ENCODE results near the gene PPP1R13L.

PPP1R13L gene

DNA sequence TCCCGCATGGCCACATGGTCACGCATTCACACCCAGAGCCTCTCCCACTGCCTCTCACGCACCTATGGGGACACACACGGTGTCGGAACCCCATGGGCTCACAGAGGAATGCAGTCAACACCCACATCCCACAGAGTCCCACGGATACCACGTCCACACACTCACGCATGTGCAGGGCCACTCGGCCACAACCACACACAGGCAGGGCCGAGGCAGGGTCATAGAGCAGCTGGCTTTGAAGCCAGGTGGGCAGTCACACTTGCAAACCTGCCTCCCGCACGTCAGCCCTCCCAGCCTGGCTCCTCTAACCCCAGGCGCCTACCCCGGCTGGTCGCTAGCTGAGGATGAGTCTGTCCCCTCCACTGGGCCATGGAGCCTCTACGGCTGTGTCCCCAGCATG, 42.6 kb downstream of the PPP1R13L start:
- DNase-seq (ENCODE audit: low read depth), result no peak

DNA sequence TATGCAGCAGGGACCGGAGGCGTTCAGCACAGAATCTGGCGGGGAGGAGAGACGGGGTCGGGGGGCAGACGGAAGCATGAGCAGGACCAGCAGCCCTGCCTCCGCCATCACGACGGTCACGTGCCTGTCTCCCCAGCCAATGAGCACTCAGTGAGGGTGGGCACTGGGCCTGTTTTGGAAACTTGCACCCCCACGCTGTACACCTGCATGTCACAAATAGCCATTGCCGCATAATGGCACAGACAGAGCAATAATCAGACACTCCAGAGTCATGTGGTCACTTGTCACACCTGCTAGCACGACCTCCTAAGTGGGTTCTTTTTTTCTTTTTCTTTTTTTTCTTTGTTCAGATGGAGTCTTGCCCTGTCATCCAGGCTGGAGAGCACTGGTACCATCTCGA, 43.3 kb downstream of the PPP1R13L start:
- DNase-seq (ENCODE audit: low read depth), result no peak

DNA sequence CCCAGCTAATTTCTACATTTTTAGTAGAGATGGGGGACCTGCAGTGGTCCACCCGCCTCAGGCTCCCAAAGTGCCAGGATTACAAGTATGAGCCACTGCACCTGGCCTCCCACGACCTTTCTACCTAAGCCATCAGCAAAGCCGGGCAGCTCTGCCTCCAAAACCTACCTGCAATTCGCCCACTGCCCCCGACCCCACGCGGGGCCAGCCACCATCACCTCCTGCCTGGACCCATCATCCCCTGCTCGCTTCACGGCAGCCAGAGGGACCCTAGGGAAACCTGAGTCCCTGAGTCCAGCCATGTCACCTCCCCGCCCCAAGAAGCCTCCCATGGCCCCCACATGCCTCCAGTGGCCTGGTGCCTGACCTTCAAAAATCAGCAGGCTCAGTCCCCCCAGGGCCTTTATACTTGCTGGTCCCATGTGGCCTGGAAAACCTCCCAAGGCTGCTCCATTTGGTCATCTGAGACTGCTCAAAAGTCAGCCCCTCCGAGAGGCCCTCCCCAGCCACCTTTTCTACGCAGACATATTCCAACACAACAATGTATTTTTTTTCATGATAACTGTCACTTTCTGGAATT, 46.6 kb downstream of the PPP1R13L start:
- DNase-seq (ENCODE audit: low read depth), result no peak

DNA sequence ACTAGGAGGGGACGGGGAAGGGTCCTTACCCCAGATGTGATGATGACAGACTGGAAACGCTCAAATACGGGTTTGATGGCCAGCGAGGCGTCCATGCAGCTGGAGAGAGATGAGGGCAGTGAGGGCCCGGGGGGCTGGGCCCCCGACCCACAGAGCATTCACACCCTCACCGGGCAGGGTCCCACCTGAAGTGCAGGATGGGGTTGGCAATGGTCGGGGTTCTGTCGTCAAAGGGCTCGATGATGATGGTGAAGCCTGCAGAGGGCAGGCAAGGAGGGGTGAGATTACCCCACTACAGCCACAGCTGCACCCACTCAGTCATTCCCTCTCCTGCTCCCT, 47.5 kb downstream of the PPP1R13L start:
- no peak for DNase-seq (ENCODE audit: low read depth)

DNA sequence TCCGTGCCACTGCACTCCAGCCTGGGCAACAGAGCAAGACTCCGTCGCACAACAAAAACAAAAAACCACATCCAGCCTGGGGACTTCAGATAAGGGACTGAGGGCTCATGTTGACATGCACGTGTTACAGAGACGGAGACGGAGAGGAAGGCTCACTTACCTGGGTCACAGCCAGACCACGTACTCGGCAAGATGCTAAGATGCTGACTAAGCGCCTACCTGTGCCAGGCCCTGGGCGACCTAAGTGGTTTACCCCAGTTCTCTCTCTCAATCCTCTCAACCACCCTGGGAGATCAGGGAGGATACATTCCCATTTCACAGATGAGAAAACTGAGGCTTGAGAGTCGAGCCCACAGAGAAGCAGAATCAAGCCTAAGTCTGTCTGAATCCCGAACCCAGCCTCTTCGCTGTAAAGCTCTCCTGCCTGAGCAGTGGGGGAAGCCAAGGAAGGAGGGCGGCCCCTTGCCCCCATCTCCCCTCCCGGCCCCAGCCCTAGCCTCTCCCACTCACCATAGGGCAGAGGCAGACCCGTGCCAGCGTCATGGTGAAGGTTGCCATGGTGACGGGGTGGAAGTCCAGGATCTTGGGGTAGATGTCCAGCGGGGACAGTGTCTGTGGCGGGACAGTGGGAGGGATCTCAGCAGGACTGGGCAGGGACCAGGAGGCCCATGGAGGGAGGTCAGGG, 48.0 kb downstream of the PPP1R13L start:
- DNase-seq (ENCODE audit: low read depth), result no peak

DNA sequence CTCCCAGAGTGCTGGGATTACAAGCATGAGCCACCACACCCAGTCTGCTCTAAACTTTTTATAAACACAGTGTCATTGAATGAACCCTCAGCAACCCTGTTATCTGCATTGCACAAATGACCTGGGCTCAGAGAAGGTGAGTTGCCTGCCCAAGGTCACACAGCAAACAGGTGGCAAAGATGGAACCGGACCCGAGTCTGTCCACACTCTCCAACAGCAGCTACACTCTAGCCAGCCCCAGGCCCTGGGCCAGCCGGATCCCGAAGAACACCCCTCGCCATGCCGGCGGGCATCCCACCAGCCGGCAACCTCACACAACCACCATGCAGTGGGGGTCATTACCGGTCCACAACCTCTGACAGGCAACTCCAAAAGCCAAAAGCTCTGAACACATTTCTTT, 49.0 kb downstream of the PPP1R13L start:
- DNase-seq (ENCODE audit: low read depth), result no peak

DNA sequence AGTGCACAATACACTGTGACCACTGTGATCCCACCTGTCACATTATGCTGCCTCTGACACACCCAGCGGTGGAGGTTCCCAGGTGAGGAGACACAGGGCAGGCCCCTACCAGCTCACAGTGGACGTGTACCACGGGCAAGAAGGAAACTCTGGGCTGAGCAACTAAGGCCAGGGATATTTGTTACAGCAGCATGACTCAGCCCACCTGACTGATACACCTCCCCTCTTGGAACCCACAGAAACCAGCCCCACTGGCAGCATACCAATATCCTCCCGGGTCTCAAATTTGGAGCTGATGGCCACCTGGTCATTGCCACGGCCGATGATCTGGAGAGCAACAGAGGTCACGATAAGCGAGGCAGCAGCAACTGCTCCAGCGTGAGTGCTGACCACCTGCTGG, 49.5 kb downstream of the PPP1R13L start:
- DNase-seq (ENCODE audit: low read depth), result no peak

DNA sequence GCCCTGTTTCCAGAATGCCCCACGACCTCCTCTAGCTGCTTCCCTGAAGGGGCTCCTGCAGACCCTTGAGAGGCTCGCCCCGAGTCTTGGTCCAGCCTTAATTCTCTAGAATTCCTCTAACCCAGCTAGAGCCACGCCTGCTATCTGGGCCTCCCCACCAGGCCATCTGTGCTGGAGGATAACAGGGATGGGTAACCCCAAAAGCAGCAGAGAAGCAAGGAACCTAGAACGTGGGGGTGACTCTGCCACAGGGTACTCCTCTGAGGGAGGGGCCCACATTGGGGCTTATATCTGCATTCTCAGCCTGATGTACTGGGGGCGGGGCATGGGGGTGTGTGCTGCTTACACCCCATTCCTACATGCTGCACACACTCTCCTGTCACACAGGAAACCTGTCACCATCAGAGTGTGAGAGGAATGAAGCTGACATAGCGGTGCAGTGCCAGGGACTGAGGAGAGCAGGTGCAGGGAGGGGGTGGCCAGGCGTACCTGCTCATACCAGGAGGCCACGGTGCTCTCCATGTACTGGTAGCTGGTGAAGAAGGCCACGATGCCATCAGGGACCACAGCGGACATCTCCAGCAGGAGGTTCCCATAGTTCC, 50.5 kb downstream of the PPP1R13L start:
- DNase-seq (ENCODE audit: low read depth), result no peak

DNA sequence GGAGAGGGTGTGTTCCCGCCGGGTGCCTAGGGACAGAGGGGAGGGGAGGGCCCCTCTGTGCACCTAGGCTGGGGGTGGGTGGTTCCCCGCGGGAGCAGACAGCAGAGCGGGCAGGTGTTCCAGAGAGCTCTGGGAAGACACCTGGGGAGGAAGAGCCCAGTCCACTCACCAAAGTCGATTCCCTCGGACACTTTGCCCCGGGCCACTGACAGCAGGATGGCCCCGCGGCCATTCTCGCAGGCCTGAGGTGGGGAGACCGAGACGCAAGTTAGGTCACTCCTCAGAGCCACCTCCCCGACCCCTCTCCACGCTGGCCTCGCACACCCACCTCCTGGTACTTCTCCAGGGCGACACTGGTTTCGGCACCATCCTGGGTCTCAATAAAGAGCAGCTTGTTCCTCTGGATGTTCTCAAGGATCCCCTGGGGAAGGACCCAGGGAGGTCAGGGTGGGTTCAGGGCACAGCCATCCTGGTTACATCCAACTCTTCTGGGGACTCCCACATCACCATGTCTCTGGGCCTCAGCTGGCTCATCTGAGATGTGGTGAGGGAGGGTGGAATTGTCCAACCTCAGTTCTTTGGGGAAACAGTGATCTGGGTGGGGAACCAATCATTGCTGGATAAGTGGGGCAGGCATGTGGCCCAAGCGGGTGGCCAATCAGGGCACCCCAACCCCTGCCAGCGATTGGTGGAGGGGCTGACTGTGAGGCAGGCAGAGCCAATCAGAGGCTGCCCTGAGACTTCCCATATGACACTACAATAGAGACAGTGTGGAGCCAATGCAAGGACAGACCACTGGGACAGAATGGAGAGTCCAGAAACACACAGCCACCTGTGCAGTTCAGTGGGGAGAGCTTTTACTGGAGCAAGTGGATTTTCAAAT, 51.7 kb downstream of the PPP1R13L start:
- DNase-seq (ENCODE audit: low read depth), result no peak

DNA sequence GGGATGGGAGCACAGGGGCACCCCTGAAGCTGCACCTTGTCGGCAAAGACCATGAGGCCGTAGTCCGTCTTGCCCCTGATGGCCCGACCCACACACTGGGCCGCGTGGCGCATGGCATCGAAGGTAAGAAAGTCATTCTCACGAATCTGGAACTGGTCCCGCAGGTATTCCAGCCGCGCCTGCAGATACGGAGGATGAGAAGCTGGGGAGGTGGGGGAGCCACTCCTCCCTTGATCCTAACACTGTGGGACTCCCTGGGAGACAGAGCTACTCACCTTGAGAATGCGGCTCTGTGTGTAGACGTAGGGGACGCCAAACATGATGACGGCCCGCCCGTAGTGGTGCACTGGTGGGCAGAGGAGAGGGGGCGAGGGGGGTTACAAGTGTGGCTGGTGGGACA, 52.4 kb downstream of the PPP1R13L start:
- no peak for DNase-seq (ENCODE audit: low read depth)

DNA sequence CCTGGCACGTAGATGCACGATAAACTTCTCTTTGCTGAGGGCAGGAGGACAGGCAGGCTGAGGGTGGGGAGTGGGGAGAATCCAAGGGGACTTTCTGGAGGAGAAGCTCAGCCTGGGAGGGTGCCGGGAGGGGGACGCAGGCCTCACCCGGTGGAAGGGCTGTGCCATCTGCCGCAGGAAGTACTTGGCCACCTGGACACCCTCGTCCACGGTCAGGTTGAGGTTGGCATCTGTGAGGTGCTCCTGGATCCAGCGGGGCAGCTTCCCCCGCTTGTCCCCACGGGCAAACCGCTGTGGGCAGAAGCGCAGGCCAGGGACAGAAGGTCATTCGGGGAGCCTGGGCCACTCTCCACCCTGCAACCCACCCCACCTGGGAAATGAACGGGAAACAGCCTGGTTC, 52.8 kb downstream of the PPP1R13L start:
- no peak for DNase-seq (ENCODE audit: low read depth)

DNA sequence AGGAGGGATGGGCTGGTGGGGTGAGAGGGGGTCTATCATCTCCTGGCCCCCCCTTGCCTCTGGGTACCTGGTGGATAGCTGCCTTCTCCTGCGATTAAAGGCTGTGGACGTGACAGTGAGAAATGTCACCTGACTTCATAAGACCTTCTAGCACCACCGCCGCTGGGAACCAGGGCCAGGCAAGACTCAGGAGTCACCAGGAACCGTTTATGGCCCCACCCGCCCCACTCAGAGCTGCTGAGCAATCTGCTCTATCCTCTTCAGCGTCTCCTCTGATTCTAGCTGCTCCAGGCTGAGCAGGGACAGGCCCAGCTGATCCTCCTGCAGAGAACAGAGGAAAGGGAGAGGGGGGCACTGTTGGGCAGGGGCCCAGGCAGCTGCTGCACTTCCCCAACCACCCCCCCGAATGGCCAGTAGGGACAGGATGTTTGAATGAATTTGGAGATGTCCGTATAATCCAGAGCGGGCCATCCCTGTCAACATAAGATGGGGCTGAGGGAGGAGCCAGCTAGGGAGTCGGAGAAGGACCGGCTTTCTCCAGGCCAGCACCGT, 53.4 kb downstream of the PPP1R13L start:
- no peak for DNase-seq (ENCODE audit: low read depth)

DNA sequence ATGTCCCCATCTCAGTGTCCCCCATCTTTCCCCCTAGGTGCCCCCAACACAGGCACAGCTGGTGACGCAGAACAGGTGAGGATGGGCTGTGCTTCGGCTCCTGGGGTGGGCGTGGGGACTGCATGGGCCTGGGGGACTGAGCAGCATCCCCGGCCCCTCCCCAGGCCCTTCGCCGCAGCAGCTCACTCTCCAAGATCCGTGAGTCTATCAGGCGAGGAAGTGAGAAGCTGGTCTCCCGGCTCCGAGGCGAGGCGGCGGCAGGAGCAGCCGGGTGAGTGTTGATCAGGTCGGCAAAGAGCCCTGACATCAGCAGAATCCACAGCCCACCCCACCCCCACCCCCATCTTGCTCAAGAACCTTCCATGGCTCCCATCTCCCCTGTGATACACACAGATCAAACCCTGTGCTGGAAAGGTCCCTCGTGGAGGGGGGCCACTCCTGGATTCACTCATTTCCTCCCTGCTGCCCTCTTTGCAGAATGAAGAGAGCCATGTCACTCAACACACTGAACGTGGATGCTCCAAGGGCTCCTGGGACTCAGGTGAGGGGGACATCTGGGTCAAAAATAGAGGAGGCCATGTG, 54.3 kb downstream of the PPP1R13L start:
- no peak for DNase-seq (ENCODE audit: low read depth)

DNA sequence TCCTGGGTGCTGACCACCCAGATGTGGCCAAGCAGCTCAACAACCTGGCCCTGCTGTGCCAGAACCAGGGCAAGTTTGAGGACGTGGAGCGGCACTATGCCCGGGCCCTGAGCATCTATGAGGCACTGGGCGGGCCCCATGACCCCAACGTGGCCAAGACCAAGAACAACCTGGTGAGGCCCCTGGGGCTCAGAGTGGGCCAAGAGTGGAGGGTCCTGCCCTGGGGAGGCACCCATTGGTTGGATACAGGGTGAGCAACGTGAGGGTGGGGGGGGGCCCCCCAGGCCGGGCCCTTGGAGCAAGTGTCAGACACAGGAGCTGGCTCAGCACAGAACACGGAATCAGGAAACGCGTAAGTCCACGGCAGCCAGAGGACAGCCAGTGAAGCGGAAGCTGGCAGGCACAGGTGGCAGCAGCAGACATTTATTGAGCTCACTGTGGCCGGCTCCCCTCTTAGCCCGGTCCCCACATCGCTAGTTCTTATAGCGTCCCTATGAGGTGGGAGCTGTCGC, 55.4 kb downstream of the PPP1R13L start:
- no peak for DNase-seq (ENCODE audit: low read depth)

DNA sequence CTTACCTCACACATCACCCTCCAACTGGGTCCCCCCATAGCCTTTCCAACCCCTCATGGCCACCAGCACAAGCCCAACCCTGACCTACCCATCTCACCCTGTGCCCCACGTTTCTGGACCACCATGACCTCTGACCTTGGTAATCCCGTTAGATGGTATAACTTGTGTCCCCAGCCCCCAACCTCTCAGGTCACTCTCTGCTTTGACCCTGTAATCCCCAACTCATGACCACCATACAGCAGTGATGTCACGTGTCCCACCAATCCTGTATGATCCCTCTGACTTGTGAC, 55.8 kb downstream of the PPP1R13L start:
- DNase-seq (ENCODE audit: low read depth), result no peak

DNA sequence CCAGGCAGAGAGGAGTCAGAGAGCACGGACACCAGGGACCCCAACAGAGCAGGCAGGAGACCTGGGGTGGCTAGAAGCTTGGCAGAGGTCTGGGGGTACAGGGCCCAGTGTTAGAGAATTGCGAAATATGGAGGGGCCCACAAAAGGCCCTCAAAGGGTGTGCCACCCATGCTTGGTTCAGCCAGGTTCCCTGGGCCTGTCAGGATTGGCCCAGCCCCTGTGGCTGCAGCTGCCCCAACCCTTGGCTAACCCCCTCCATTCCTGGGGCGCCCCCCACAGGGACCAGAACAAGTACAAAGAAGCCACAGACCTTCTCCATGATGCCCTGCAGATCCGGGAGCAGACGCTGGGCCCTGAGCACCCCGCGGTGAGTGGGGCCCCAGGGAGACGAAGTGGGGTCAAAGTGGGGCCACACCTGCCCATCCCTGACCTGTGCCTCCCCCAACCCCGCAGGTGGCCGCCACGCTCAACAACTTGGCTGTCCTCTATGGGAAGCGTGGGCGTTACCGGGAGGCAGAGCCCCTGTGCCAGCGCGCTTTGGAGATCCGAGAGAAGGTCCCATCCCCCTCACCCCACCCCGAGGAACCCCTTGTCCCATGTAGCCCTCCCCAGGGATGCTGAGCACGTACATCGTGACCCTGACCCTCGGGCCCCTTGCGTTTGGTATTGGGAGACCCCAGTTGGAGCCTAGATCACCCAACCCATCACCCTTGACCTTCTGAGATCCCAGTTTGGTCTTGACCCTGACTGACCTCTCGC, 56.3 kb downstream of the PPP1R13L start:
- DNase-seq (ENCODE audit: low read depth), result no peak

DNA sequence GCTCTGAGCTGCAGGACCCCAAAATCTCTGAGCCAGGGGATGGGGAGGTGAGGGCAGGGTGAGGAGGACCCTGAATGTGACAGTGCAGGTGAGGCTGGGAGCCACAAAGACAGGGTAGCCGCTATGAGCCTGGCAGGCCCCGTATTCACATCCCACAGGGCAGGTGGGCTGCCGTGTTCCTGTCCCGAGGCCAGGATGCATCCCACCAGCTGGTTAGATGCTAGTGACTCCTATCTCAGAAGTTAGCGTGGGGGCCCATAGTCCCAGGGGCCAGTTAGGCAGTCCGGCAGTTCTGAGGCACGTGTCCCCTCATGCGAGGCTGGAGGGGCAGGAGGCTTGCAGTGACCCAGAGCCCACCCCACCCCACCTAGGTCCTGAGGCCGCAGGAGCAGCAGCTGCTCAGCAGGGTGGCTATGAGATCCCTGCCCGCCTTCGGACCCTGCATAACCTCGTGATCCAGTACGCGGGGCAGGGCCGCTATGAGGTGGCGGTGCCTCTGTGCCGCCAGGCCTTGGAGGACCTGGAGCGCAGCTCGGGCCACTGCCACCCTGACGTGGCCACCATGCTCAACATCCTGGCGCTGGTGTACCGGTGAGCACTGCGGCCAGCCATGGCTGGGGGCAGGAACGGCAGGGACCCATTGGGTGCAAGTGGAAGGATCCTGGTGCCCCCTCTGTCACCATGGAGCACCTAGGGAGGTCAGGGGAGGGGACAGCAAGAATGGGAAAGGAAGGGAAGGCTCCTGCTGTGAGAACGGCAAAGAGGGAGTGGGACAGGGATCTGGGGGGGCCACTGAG, 57.1 kb downstream of the PPP1R13L start:
- no peak for DNase-seq (ENCODE audit: low read depth)

DNA sequence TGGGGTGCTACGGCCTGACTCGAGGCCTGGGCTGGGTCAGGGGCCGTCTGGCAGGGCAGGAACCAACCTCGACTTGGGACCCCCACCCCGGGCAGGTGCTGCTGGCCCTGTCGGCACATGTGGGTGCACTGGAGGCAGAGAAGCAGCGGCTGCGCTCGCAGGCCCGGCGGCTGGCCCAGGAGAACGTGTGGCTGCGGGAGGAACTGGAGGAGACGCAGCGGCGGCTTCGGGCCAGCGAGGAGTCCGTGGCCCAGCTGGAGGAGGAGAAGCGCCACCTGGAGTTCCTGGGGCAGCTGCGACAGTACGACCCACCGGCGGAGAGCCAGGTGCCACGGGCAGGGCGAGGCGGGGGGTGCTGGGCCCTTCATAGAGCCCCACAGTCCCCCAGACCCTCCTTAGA, 58.4 kb downstream of the PPP1R13L start:
- no peak for DNase-seq (ENCODE audit: low read depth)

DNA sequence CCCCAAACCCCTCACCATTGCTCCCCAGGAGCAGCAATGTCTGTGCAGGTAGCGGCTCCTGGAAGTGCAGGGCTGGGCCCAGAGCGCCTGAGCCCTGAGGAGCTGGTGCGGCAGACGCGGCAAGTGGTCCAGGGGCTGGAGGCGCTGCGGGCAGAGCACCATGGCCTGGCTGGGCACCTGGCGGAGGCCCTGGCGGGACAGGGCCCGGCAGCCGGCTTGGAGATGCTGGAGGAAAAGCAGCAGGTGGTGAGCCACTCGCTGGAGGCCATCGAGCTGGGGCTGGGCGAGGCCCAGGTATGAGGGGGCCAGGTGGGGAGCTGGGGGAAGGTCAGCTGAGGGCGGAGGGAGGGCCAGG, 59.4 kb downstream of the PPP1R13L start:
- no peak for DNase-seq (ENCODE audit: low read depth)

DNA sequence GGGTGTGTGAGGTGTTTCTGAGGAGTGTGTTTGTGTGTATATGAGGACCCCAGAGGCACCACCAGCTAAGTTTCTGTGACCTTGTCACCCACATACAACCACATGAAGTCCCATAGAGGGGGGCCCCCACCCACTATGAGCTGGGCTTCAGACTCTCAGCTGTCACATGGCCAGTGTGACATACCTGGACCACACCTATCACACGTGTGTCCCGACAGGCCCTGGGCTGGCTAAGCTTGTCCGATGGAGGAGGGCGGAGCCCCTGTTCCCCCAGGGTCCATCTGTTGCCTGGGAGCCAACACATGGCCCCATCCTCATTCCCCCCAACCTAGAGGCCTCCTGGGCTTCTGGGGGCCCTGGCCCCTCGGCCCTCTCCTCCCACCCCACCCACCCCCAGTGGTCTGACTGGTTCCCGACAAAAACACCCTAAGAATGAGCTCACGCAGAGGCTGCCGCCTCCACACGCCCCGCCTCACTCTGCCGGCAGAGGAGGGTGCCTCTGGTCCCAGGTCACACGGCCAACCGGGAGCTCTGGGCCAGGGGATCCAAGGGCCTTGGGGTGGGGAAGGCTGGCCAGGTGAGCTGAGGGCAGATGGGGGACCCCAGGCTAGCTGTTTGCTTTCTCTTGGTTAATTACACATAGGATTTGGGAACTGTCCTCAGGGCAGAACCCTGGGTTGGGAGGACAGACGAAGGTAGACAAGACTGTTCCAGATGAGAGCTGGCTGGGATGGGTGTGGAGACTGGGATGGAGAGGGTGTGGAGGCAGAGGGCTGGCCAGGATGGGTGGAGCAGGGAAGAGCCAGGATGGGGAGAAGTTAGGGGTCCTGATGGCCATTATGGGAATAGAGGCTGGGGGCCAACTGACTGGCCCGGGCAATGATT, 60.0 kb downstream of the PPP1R13L start:
- DNase-seq (ENCODE audit: low read depth), result no peak
